ENCODE results near the gene AKR1B15. TPM values are rescaled to one million over a fixed set of nuclear protein-coding genes. Genes with fewer than 3 reads are reported as not detected.
A peak's percentile ranks its signal among the peaks of the same experiment; 100 is the strongest.

The AKR1B15 gene
- total RNA-seq, 2 donors from 2014 or later, result 0.20 TPM; not detected in 1

GRCh38 chr7:134605978-134606923 lies 57.3 kb downstream of the AKR1B15 start:
- H3K4me3 ChIP-seq, result no peak overlapping the region
- TF ChIP-seq CTCF (IDR thresholded peaks at IDR 0.05), result peak; percentile 85 to 97
- peak overlapping the region; percentile 57 to 62 for H3K27ac ChIP-seq
- peaks cover 0 to 28% of the 10 kb centered on the region in 2 donors for H3K4me1 ChIP-seq
- no peaks in the 10 kb centered on the region for H3K27me3 ChIP-seq
- H3K9me3 ChIP-seq, result no peaks in the 10 kb centered on the region
- DNase-seq (ENCODE audit: low spot score), result no peak
- H3K36me3 ChIP-seq, result no peaks in the 10 kb centered on the region

DNA sequence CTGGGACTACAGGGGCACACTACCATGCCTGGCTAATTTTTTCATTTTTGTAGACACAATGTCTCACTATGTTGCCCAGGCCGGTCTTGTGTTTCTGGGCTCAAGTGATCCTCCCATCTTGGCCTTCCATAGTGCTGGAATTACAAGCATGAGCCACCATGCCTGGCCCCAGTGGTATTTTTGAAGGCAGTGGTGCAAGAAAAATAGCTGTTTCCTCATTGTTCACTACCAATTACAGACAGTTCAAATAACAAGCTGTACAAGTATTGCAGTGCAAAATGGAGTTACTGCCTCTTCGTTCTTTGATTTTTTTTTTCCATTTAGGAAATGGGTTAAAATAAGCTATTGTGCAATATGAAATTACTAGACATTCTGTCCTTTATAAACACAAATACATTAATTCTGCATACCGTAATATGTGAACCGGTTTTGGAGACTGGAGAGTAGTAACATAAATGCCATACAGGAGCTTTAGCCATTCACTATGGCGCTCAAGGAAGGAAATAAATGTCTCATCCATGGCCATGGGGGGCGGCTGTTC lies 62.8 kb downstream of the AKR1B15 start:
- Histone ChIP-seq H3K4me3 (no peak overlapping the region), H3K27ac (no peak overlapping the region), H3K4me1 (peaks cover 0 to 16% of the 10 kb centered on the region in 2 donors), H3K27me3 (no peaks in the 10 kb centered on the region), H3K9me3 (no peaks in the 10 kb centered on the region), H3K36me3 (no peaks in the 10 kb centered on the region)
- DNase-seq (ENCODE audit: low spot score), result no peak
- TF ChIP-seq CTCF (IDR thresholded peaks at IDR 0.05), result no peak

GRCh38 chr7:134612197-134612596 lies 63.3 kb downstream of the AKR1B15 start:
- DNase-seq (ENCODE audit: low spot score), result no peak
- Histone ChIP-seq H3K36me3 (no peaks in the 10 kb centered on the region), H3K9me3 (no peaks in the 10 kb centered on the region), H3K27ac (no peak overlapping the region), H3K4me3 (no peak overlapping the region), H3K4me1 (peaks cover 0 to 11% of the 10 kb centered on the region in 2 donors), H3K27me3 (no peaks in the 10 kb centered on the region)
- no peak for TF ChIP-seq CTCF (IDR thresholded peaks at IDR 0.05)

DNA sequence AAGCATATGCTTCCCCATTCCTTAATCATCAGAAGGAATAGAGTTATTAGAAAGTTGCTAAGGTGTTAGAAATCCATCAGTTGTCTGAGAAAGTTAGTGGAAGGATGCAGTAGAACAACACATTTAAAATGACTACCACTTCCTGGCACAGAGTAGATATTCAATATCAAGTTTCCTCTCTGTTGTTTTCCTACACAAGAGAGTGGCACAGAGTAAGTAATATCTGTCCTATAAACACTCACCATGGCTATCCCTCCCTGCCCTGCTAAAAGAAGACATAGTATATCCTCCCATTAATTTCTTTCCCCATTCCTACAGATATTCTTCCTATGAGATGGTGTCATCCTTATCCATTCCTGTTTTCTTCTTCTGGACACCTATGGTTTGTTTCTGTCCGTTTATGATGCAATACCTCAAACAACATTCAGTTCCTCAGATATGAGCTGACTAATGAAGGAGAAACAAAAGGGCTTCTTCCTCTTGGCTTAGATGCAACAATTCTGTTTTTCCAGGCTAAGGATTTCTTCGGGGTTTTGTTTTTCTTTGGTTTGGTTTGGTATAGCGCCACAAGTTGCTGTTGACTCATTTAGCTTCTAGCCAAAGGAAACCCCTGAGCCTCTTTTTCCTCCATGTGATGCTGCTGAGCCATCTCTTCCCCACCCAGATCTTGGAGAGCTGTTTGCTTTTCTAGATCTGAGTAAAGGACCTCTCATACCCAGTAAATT lies 64.9 kb downstream of the AKR1B15 start:
- Histone ChIP-seq H3K27ac (peak overlapping the region; percentile 43 to 64), H3K4me1 (peaks cover 0 to 11% of the 10 kb centered on the region in 2 donors), H3K27me3 (no peaks in the 10 kb centered on the region), H3K9me3 (no peaks in the 10 kb centered on the region), H3K4me3 (no peak overlapping the region), H3K36me3 (no peaks in the 10 kb centered on the region)
- TF ChIP-seq CTCF (IDR thresholded peaks at IDR 0.05), result no peak
- DNase-seq (ENCODE audit: low spot score), result no peak

GRCh38 chr7:134616611-134617010 lies 67.7 kb downstream of the AKR1B15 start:
- TF ChIP-seq CTCF (IDR thresholded peaks at IDR 0.05), result no peak

More at GRCh38 chr7:134616611-134617010, 67.7 kb downstream of the AKR1B15 start:
- DNase-seq (ENCODE audit: low spot score), result no peak
- Histone ChIP-seq H3K9me3 (no peaks in the 10 kb centered on the region), H3K36me3 (no peaks in the 10 kb centered on the region), H3K4me1 (peaks cover 0 to 11% of the 10 kb centered on the region in 2 donors), H3K27ac (no peak overlapping the region), H3K27me3 (no peaks in the 10 kb centered on the region), H3K4me3 (no peak overlapping the region)

Data from right atrium auricular region (tissue), 2 donors.